GM23338 (cell line): ENCODE measurements around the gene KCTD10.

Experiments
- CREB1 ChIP-seq: fragments of 250-450 bp; sonication (Bioruptor Pico); IDR thresholded peaks from 2 replicates; pipeline ENCODE4 v1.5.0; 2020; ENCODE audit warnings: low read depth, mild to moderate bottlenecking, moderate library complexity
- EZH2 ChIP-seq: fragments of 200-600 bp; sonication (generic); IDR thresholded peaks from one replicate; pipeline ENCODE4 v1.8.0; 2017; ENCODE audit warnings: antibody characterized with exemption, mild to moderate bottlenecking, low read depth; ENCODE audit not compliant: unreplicated experiment
- EZH2phosphoT487 ChIP-seq: fragments of 200-600 bp; sonication (generic); IDR thresholded peaks from one replicate; pipeline ENCODE4 v1.8.1; 2018; ENCODE audit warnings: antibody characterized with exemption; ENCODE audit not compliant: unreplicated experiment
- JUNB ChIP-seq: IDR thresholded peaks from one replicate; pipeline ENCODE4 v1.6.1; 2016; ENCODE audit warnings: antibody characterized with exemption; ENCODE audit not compliant: unreplicated experiment
- POLR2AphosphoS5 ChIP-seq: IDR thresholded peaks from 2 replicates; pipeline ENCODE4 v1.6.1; 2016; ENCODE audit warnings: antibody characterized with exemption, low read depth
- TF ChIP-seq, protein P1 (sequence below): IDR thresholded peaks from one replicate; pipeline ENCODE4 v1.6.1; 2018; ENCODE audit warnings: antibody characterized with exemption; ENCODE audit not compliant: unreplicated experiment
- TF ChIP-seq, protein P2 (sequence below), 2 experiments: fragments of 200-600 bp in 1 of 2; sonication (generic) in 1 of 2; conservative IDR thresholded peaks; 2 replicates each; pipeline versions ENCODE4 v1.5.1 to v1.6.1; 2016 to 2017; ENCODE audit warnings: antibody characterized with exemption in 2 of 2, low read depth in 2 of 2, mild to moderate bottlenecking in 2 of 2, moderate library complexity in 1 of 2

GRCh38 chr12:109493090-109493489, 16.0 kb upstream of the KCTD10 start:
- TF ChIP-seq POLR2AphosphoS5 (no peak), EZH2phosphoT487 (no peak), EZH2 (no peak), JUNB (no peak), CREB1 (CRISPR knock-in tag) (no peak)
- TF ChIP-seq, protein P1, sequence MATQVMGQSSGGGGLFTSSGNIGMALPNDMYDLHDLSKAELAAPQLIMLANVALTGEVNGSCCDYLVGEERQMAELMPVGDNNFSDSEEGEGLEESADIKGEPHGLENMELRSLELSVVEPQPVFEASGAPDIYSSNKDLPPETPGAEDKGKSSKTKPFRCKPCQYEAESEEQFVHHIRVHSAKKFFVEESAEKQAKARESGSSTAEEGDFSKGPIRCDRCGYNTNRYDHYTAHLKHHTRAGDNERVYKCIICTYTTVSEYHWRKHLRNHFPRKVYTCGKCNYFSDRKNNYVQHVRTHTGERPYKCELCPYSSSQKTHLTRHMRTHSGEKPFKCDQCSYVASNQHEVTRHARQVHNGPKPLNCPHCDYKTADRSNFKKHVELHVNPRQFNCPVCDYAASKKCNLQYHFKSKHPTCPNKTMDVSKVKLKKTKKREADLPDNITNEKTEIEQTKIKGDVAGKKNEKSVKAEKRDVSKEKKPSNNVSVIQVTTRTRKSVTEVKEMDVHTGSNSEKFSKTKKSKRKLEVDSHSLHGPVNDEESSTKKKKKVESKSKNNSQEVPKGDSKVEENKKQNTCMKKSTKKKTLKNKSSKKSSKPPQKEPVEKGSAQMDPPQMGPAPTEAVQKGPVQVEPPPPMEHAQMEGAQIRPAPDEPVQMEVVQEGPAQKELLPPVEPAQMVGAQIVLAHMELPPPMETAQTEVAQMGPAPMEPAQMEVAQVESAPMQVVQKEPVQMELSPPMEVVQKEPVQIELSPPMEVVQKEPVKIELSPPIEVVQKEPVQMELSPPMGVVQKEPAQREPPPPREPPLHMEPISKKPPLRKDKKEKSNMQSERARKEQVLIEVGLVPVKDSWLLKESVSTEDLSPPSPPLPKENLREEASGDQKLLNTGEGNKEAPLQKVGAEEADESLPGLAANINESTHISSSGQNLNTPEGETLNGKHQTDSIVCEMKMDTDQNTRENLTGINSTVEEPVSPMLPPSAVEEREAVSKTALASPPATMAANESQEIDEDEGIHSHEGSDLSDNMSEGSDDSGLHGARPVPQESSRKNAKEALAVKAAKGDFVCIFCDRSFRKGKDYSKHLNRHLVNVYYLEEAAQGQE: no peak
- TF ChIP-seq, protein P2, sequence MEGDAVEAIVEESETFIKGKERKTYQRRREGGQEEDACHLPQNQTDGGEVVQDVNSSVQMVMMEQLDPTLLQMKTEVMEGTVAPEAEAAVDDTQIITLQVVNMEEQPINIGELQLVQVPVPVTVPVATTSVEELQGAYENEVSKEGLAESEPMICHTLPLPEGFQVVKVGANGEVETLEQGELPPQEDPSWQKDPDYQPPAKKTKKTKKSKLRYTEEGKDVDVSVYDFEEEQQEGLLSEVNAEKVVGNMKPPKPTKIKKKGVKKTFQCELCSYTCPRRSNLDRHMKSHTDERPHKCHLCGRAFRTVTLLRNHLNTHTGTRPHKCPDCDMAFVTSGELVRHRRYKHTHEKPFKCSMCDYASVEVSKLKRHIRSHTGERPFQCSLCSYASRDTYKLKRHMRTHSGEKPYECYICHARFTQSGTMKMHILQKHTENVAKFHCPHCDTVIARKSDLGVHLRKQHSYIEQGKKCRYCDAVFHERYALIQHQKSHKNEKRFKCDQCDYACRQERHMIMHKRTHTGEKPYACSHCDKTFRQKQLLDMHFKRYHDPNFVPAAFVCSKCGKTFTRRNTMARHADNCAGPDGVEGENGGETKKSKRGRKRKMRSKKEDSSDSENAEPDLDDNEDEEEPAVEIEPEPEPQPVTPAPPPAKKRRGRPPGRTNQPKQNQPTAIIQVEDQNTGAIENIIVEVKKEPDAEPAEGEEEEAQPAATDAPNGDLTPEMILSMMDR (conservative IDR thresholded peaks at IDR 0.05; ENCODE audit: low read depth in 2 of 2): no peak
